ENCODE data around the gene PARP12.

PARP12 gene

DNA sequence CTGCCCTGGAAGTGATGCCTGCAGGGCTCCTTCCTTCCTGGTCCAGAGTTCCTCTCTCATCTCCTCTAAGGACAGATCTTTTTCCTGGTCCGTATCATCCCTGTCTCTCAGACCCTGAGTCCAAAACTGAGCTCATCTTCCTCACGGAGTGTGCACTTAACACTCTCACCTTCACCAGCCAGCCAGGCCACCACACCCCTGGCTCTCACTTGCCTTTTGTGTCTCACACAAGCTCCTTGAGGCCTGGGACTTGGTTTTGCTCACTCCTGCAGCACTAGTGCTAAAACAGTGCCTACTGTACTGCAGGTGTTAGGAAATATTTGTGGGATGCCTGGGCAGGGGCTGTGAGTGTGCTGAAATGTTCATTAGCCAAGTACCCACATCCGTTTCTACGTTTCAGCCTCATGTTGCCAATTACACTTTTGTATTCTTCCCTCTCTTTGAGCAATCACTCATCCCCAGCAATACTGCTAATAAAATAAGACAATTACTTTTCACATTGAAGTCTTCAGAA lies 21.4 kb upstream of the PARP12 start:
- H3K9ac ChIP-seq (ENCODE audit: low read length), result no peak overlapping the region
- no peaks in the 10 kb centered on the region for H3K79me2 ChIP-seq (ENCODE audit: insufficient read depth, low read length)
- no peak overlapping the region for H2AFZ ChIP-seq (ENCODE audit: low read length)
- H3K9me2 ChIP-seq (ENCODE audit: low read depth, low read length), result no peaks in the 10 kb centered on the region
- H3K4me2 ChIP-seq (ENCODE audit: low read length), result no peak overlapping the region
- H3K27ac ChIP-seq (ENCODE audit: low read depth, low read length, poor library complexity, severe bottlenecking), result no peak overlapping the region
- H3K9me3 ChIP-seq (ENCODE audit: low read length), result no peaks in the 10 kb centered on the region
- 0 out of 2 replicates have a peak, but pooled peaks cover 7% of the 10 kb centered on the region for H3K27me3 ChIP-seq (ENCODE audit: insufficient read depth, low read length)
- H3K4me3 ChIP-seq (ENCODE audit: low read depth, low read length, poor library complexity, severe bottlenecking), result no peak overlapping the region
- no peaks in the 10 kb centered on the region for H3K36me3 ChIP-seq (ENCODE audit: insufficient read depth, low read length)
- no peaks in the 10 kb centered on the region for H3F3A ChIP-seq (ENCODE audit: insufficient read depth, low read length)
- no peak for TF ChIP-seq EZH2 (IDR thresholded peaks at IDR 0.05; ENCODE audit: borderline replicate concordance, low read length)
- TF ChIP-seq, protein P1, sequence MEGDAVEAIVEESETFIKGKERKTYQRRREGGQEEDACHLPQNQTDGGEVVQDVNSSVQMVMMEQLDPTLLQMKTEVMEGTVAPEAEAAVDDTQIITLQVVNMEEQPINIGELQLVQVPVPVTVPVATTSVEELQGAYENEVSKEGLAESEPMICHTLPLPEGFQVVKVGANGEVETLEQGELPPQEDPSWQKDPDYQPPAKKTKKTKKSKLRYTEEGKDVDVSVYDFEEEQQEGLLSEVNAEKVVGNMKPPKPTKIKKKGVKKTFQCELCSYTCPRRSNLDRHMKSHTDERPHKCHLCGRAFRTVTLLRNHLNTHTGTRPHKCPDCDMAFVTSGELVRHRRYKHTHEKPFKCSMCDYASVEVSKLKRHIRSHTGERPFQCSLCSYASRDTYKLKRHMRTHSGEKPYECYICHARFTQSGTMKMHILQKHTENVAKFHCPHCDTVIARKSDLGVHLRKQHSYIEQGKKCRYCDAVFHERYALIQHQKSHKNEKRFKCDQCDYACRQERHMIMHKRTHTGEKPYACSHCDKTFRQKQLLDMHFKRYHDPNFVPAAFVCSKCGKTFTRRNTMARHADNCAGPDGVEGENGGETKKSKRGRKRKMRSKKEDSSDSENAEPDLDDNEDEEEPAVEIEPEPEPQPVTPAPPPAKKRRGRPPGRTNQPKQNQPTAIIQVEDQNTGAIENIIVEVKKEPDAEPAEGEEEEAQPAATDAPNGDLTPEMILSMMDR (IDR thresholded peaks at IDR 0.05; ENCODE audit: low read length), result no peak
- no peaks in the 10 kb centered on the region for H3K4me1 ChIP-seq (ENCODE audit: insufficient read depth, low read length, severe bottlenecking)
- H4K20me1 ChIP-seq (ENCODE audit: insufficient read depth, low read length), result no peaks in the 10 kb centered on the region

DNA sequence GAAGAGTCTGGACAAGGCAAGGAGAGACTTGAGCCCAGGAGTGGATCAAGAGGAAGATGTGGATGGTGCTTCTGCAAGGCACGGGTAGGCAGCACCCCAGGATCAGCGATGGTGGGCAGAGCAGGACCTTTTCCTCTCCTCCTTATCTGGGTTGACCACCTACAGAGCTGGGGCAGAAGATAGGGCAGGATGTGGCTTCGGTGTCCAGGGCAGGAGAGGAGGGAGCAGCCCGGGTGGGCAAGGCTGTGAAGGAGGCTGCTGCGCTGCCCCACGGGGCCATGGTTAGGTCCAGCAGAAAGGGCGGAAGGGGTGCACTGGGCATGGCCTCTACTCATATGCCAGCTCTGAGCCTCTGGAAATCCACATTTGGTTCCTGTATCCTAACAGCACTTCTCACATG lies 20.0 kb upstream of the PARP12 start:
- Histone ChIP-seq H3K36me3 (ENCODE audit: insufficient read depth, low read length) (no peaks in the 10 kb centered on the region), H4K20me1 (ENCODE audit: insufficient read depth, low read length) (no peaks in the 10 kb centered on the region), H2AFZ (ENCODE audit: low read length) (no peak overlapping the region), H3K4me3 (ENCODE audit: low read depth, low read length, poor library complexity, severe bottlenecking) (no peak overlapping the region), H3F3A (ENCODE audit: insufficient read depth, low read length) (no peaks in the 10 kb centered on the region), H3K9me3 (ENCODE audit: low read length) (no peaks in the 10 kb centered on the region), H3K9ac (ENCODE audit: low read length) (no peak overlapping the region), H3K27ac (ENCODE audit: low read depth, low read length, poor library complexity, severe bottlenecking) (no peak overlapping the region), H3K27me3 (ENCODE audit: insufficient read depth, low read length) (0 out of 2 replicates have a peak, but pooled peaks cover 7% of the 10 kb centered on the region), H3K79me2 (ENCODE audit: insufficient read depth, low read length) (no peaks in the 10 kb centered on the region), H3K9me2 (ENCODE audit: low read depth, low read length) (no peaks in the 10 kb centered on the region), H3K4me2 (ENCODE audit: low read length) (no peak overlapping the region), H3K4me1 (ENCODE audit: insufficient read depth, low read length, severe bottlenecking) (no peaks in the 10 kb centered on the region)
- TF ChIP-seq, protein P1 (IDR thresholded peaks at IDR 0.05; ENCODE audit: low read length), result no peak
- TF ChIP-seq EZH2 (IDR thresholded peaks at IDR 0.05; ENCODE audit: borderline replicate concordance, low read length), result no peak

DNA sequence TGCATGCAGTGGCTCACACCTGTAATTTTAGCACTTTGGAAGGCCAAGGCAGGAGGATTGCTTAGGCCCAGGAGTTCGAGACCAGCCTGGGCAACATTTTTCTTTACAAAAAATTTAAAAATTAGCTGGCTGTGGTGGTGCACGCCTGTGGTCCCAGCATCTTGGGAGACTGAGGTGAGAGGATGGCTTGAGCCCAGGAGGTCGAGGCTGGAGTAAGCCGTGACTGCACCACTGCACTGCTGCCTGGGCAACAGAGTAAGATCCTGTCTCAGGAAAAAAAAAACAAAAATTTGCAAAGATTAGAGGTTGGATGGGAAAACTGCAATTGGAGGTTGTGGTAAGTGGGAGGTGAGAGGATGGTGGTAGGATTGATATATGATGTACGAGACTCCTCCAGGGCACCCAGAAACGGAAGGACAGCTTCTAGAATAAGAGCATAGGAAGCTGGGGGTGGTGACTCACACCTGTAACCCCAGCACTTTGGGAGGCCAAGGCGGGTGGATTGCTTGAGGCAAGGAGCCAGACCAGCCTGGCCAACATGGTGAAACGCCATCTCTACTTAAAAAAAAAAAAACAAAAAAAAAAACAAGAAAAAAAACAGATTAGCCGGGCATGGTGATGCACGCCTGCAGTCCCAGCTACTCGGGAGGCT lies 19.1 kb upstream of the PARP12 start:
- Histone ChIP-seq H3K79me2 (ENCODE audit: insufficient read depth, low read length) (no peaks in the 10 kb centered on the region), H4K20me1 (ENCODE audit: insufficient read depth, low read length) (no peaks in the 10 kb centered on the region), H3K27me3 (ENCODE audit: insufficient read depth, low read length) (0 out of 2 replicates have a peak, but pooled peaks cover 7% of the 10 kb centered on the region), H3K4me1 (ENCODE audit: insufficient read depth, low read length, severe bottlenecking) (no peaks in the 10 kb centered on the region), H3K4me3 (ENCODE audit: low read depth, low read length, poor library complexity, severe bottlenecking) (no peak overlapping the region), H3K9me2 (ENCODE audit: low read depth, low read length) (no peaks in the 10 kb centered on the region), H3K4me2 (ENCODE audit: low read length) (no peak overlapping the region), H3K27ac (ENCODE audit: low read depth, low read length, poor library complexity, severe bottlenecking) (no peak overlapping the region), H3K9ac (ENCODE audit: low read length) (no peak overlapping the region), H2AFZ (ENCODE audit: low read length) (no peak overlapping the region), H3F3A (ENCODE audit: insufficient read depth, low read length) (no peaks in the 10 kb centered on the region), H3K36me3 (ENCODE audit: insufficient read depth, low read length) (no peaks in the 10 kb centered on the region), H3K9me3 (ENCODE audit: low read length) (no peaks in the 10 kb centered on the region)
- TF ChIP-seq, protein P1 (IDR thresholded peaks at IDR 0.05; ENCODE audit: low read length), result no peak
- no peak for TF ChIP-seq EZH2 (IDR thresholded peaks at IDR 0.05; ENCODE audit: borderline replicate concordance, low read length)
